ENCODE results near the gene C19orf38.

Gene C19orf38

DNA sequence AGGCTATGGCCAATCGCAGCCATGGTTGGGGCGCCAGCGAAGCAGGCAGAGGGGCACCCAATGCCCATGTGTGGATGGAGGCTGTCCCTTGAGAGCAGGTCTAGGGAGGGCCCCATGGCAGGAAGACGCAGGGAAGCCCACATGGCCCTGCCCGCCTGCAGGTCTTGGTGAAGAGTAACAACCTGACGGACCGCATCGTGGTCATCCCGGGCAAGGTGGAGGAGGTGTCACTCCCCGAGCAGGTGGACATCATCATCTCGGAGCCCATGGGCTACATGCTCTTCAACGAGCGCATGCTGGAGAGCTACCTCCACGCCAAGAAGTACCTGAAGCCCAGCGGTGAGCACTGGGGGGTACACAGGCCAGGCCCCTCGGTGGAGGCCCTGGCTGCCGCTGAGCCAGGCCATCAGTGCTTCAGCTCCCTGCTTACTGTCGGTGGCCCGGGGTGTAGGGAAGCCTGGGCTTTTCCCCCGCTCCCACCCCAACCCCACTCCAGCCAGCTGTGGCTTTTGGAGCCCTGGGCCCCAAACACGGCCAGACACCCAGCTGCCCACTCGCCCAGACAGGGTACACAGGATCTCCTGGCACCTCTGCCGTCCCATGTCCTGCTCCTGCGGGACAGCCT, 65.6 kb downstream of the C19orf38 start:
- DNase-seq: no peak

DNA sequence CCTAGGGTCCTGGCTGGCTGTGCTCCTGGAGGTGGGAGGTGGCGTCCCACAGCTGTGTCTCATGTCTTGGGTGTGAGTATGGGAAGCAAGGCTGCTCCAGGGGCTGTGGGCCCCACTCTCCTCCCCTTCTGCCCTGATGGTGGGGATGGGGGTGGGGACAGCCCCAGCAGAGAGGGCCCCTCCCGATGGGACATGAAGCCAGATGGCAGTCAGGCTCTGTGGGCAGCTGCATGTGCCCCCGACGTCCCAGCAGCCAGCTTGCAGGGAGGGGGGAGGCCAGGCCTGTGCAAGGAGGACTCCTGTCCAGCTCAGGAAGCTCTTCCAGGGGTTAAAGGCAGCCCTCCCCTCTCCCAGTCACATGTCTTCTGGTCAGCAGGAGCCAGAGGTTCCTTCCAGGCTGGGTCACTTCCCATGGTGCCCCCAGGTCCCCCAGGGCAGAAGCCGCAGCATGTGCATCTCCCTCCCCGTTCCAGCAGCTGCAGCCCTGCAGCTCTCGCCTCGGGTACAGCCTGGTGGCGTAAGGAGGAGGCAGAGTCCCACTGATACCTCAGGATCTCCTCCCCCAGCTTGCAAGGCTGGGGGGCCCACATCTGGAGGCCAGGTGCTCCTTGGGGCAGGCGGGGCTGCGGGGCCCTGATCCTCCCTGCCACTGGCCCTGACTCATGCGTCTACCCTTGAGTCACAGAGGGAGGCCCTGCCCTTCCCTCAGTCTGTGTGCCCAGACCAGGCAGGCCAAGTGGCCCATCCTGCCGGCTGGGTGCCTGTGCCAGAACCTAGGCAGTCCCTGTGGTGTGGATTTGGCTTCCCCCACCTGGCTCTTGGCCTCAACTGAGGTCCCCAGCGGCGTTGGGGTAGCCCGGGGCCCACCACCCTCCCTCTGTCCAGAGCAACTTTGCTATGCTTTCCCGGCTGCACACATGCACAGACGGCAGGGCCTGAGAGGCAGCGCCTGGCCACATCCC, 67.2 kb downstream of the C19orf38 start:
- no peak for DNase-seq

DNA sequence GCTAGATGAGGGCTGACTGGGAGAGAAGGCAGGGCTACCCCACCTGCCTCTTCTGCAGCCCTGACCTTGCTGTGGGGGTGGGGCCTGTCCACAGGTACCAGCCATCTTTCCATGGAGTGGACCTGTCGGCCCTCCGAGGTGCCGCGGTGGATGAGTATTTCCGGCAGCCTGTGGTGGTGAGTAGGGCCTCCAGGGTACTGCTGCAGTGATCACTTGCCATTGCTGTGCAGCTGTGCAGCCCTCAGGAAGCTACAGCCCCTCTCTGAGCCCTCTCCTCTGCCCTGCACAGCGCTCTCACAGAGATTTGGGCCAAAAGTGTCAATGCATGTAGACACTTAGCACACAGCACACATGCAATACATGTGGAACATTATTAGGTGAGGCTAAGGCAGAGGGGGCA, 68.4 kb downstream of the C19orf38 start:
- no peak for DNase-seq

DNA sequence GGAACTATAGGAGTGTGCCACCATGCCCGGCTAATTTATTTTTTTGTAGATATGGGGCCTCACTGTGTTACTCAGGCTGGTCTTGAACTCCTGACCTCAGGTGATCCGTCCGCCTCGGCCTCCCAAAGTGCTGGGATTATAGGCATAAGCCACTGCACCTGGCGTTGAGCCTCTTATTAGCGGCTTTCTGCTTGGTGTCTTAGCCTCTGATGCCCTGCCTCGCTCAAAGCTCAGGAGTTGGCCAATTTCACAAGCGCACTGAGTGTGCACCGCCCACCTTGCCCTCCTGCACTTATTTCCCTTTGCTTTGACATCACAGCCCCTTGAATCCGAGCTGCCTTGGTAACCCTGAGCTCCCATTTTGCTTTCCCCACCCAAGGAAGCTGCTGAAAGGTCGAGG, 70.1 kb downstream of the C19orf38 start:
- DNase-seq: no peak

Data from stimulated activated CD4-positive, alpha-beta T cell treated with anti-CD3 and anti-CD28 coated beads, Interleukin-12 subunit alpha, Interleukin-12 subunit beta, amount 100 ng/mL, for 4 hours (primary cell).